ENCODE results near the gene TBC1D22A.
"Not testable (repeated sequence)": the region's sequence is repeated elsewhere in the genome, so short reads cannot be mapped to it uniquely, and the experiment has no call there.

The TBC1D22A gene

GRCh38 chr22:46972901-46973831 is 210.7 kb downstream of the TBC1D22A start:
- no peak for DNase-seq (ENCODE audit: low spot score)

DNA sequence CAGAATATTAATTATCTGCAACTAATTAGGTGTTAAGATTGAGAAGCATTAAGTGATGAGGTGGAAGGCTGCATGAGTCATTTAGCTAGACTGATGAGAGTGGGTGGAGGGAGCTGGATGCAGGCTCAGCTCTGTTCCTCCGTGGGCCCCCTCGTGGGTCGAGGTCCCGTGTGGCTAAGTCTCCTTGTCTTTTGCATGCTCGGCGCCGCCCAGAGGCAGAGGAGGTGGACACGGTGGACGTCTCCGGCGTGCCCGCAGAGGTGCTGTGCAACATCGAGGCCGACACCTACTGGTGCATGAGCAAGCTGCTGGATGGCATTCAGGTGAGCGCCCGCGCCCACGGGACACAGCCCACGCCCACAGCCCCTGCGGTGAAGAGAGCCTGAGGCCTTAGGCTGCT is 211.6 kb downstream of the TBC1D22A start:
- DNase-seq (ENCODE audit: low spot score) = no peak

DNA sequence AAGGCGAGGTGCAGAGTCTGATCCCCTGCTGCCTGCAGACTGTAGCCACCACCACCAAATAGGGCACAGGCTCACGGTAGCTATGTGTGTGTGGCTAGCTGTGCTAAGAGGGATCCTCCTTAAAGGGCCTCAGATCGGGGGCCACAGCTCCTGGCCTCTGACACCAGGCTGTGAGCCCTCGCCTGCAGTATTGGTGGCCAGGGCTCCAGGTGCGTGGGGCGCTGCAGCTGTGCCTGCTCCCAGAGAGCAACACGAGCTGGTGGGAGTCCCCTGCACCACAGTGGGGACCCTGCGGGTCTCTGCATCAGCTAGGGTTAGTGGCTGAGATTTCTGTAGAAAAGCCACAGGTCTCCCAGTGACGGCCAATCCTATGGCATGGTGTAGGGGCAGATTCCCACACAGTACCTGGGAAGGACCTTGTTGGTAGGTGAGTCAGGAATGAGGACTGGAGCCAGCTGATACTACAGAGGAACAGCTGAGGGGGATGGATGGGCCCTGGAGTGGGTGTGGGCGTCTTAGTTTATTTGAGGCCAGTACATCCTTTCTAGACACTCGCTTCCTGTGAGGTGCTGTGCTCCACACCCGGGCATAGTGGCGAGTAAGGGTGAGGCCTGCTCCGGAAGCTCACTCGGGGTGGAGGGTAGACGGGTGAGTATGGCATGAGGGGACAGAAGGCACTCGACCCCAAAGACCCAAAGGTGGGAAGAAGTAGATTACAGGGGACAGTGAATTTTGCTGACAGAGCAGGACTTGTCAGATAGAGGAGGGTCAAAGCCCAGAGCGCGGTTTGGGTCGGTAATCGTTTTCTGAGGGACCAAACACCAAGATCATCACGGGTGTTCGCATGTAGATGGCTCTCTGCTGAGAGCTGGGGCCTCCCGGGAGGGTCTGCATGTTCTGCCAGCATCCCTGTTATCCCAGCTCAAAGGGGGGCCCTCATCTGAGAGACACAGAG is 212.5 kb downstream of the TBC1D22A start:
- no peak for DNase-seq (ENCODE audit: low spot score)

- DNase-seq (ENCODE audit: low spot score) = no peak
Observed at GRCh38 chr22:46976143-46976542, 213.7 kb downstream of the TBC1D22A start.

GRCh38 chr22:46976598-46976997 is 214.1 kb downstream of the TBC1D22A start:
- DNase-seq (ENCODE audit: low spot score) = no peak

DNA sequence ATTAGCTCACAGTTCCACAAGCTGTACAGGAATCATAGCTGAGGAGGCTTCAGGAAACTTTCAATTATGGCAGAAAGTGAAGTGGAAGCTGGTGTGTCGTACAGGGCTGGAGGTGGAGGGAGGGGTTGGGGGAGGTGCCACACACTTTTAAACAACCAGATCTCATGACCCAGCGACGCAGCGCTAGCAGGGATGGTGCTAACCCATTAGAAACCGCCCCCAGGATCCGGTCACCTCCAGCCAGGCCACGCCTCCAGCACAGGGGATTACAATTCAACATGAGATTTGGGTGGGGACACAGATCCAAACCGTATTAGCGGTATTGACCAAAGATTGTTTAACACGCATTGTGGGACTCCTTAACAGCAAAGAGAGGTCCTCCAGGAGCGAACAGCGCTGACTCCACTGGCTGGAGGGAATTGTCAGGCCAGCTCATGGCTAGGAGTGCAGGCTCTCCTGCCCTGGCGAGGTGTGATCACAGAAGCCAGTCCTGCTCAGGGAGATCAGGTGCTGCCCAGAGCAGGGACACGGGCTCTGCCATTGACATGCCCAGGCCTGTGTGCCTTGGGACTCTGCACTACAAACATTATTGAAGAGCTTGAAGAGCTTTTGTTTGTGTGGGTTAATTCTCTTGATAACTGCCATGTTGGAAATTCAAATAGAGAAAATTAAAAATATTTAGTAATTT is 215.3 kb downstream of the TBC1D22A start:
- DNase-seq (ENCODE audit: low spot score) = no peak

GRCh38 chr22:46978668-46979067 is 216.2 kb downstream of the TBC1D22A start:
- DNase-seq (ENCODE audit: low spot score) = not testable (repeated sequence)

GRCh38 chr22:46979506-46979905 is 217.1 kb downstream of the TBC1D22A start:
- DNase-seq (ENCODE audit: low spot score) = no peak

GRCh38 chr22:46980392-46980791 is 217.9 kb downstream of the TBC1D22A start:
- DNase-seq (ENCODE audit: low spot score) = no peak

GRCh38 chr22:46982635-46983034 is 220.2 kb downstream of the TBC1D22A start:
- no peak for DNase-seq (ENCODE audit: low spot score)

GRCh38 chr22:46983046-46983445 is 220.6 kb downstream of the TBC1D22A start:
- no peak for DNase-seq (ENCODE audit: low spot score)

GRCh38 chr22:46984751-46985506 is 222.5 kb downstream of the TBC1D22A start:
- DNase-seq (ENCODE audit: low spot score) = peak; percentile 46

GRCh38 chr22:46985507-46985882 is 223.0 kb downstream of the TBC1D22A start:
- DNase-seq (ENCODE audit: low spot score) = peak; percentile 20

GRCh38 chr22:46986788-46987187 is 224.3 kb downstream of the TBC1D22A start:
- no peak for DNase-seq (ENCODE audit: low spot score)

GRCh38 chr22:46990937-46991550 is 228.6 kb downstream of the TBC1D22A start:
- DNase-seq (ENCODE audit: low spot score) = no peak

DNA sequence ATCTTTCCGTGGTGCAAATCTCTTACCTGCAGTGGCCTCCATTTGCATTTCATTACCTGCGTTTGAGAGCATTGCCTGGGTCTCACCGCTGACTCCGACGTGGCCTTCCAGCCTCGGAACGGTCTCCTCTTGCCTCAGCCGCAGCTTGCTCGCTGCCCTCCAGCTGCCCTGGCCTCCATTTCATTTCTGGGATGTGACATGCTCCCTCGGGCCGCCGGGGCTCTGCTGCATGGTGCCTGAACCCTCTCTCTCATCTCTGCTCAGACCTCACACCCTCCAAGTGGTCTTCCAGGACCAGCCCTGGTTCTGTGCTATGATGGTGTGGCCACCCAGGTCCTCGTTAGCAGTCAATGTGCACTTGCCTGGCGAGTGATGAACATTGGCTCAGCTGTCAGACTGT is 229.2 kb downstream of the TBC1D22A start:
- DNase-seq (ENCODE audit: low spot score) = no peak

- DNase-seq (ENCODE audit: low spot score) = no peak
Observed at GRCh38 chr22:46992121-46992731, 229.8 kb downstream of the TBC1D22A start.

DNA sequence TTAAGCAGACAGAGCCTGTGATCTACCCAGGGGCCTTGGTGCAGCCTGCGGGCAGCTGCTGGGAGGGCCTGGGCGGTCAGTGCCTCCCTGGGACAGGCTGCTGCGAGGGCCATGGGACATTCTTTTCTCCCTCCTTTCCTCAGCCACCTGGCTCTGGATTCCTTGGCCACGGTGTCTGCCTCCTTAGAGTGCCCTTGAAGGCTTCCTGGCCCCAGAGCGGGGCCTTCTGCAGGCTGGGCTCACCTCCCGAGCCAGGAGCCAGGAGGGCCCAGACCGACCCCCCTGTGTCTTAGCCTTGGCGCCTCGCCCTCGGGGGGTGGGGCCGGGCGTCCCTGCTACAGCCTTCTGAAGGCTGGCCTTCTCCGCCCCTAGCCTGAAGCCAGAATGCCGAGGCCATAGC is 231.2 kb downstream of the TBC1D22A start:
- DNase-seq (ENCODE audit: low spot score) = no peak

DNA sequence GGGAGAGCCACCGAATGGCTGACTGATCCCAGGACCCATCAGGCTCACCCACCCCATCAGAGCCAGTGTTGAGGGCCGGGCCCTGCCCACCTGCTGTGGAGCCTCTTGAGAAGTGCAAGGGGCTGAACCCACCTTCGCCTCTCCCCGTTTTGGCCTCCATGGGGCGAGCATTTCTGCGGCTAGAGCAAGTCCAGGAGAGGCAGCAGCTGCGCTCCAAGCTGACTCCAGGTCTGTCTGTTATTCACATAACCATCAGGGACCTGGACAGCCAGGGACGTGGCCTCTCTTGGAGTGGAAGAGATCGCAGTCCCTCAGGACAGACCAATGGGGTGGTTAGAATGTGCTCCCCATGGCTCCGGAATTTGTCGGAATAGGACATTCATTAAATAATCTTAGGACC is 231.8 kb downstream of the TBC1D22A start:
- DNase-seq (ENCODE audit: low spot score) = no peak

DNA sequence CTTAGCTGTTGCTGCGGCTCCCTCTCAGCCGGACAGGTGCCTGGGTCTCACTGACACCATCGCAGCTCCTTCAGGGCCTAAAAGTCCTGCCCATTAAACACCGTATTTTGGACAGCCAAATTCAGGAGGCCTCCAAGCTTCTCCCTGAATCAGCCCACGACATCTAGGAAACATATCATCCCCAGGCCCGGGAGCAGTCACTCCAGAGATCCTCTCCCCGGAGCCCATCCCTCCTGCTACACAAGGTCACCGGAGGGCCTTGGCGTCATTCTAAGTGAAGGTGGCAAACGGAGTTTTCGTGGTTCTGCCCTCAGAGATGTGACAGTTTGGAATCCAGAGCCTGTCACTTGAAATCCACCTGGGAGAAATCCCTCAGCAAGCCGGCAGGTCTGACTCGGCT is 232.5 kb downstream of the TBC1D22A start:
- DNase-seq (ENCODE audit: low spot score) = no peak
